Activated T-helper 2 cell treated with anti-CD3 and anti-CD28 coated beads, Interferon-gamma antibody, Interleukin-2, Interleukin-4, amounts not matched to agents 10 μg/mL and 5 μg/mL and 100 μg/mL, durations not matched to agents 14 hours and 24 hours and 36 hours (primary cell): ENCODE measurements around the gene IL1A. TPM values are rescaled to one million over a fixed set of nuclear protein-coding genes. Genes with fewer than 3 reads are reported as not detected.
A peak's percentile ranks its signal among the peaks of the same experiment; 100 is the strongest.

Source experiments
- DNase-seq: peaks from one replicate; pipeline ENCODE4 v3.0.0; 2021; ENCODE audit warnings: low spot score
- H3K27ac Mint-ChIP-seq: one replicate; pipeline ENCODE4 v1.8.0; 2021; ENCODE audit warnings: mixed read lengths
- H3K27me3 Mint-ChIP-seq: one replicate; pipeline ENCODE4 v1.8.0; 2021; ENCODE audit warnings: low read depth, mixed read lengths
- H3K36me3 Mint-ChIP-seq: one replicate; pipeline ENCODE4 v1.8.0; 2021; ENCODE audit warnings: low read depth, mixed read lengths
- H3K4me1 Mint-ChIP-seq: one replicate; pipeline ENCODE4 v1.8.0; 2021; ENCODE audit warnings: low read depth, mixed read lengths
- H3K4me3 Mint-ChIP-seq: one replicate; pipeline ENCODE4 v1.8.0; 2021; ENCODE audit warnings: low read depth, mild to moderate bottlenecking, moderate library complexity, mixed read lengths
- H3K9me3 Mint-ChIP-seq: one replicate; pipeline ENCODE4 v1.8.0; 2021; ENCODE audit warnings: mixed read lengths
- intact Hi-C: fragments of 100-400 bp; cut with micrococcal nuclease; formaldehyde crosslinking; loops from one replicate; pipeline ENCODE4 v1.15.1; 2023
- total RNA-seq: library from RNA; stranded (reverse); gene quantifications from 2 replicates; pipeline ENCODE4 v1.2.3, GENCODE V29; 2022

Gene IL1A
- total RNA-seq, 1 donor from 2014 or later: 7.0 TPM

GRCh38 chr2:112733871-112734270 is 50.4 kb downstream of the IL1A start:
- DNase-seq: no peak
- peaks cover 20% of the 10 kb centered on the region for H3K4me1 Mint-ChIP-seq
- H3K27me3 Mint-ChIP-seq: no peaks in the 10 kb centered on the region
- no peak overlapping the region for H3K27ac Mint-ChIP-seq
- H3K4me3 Mint-ChIP-seq: no peak overlapping the region
- peaks cover 23% of the 10 kb centered on the region for H3K36me3 Mint-ChIP-seq
- H3K9me3 Mint-ChIP-seq: no peaks in the 10 kb centered on the region
- intact Hi-C loops: no loop called here

GRCh38 chr2:112733456-112733855 is 50.8 kb downstream of the IL1A start:
- H3K9me3 Mint-ChIP-seq: no peaks in the 10 kb centered on the region
- H3K4me3 Mint-ChIP-seq: no peak overlapping the region
- no peak for DNase-seq
- peaks cover 20% of the 10 kb centered on the region for H3K36me3 Mint-ChIP-seq
- H3K27ac Mint-ChIP-seq: no peak overlapping the region
- H3K4me1 Mint-ChIP-seq: peaks cover 23% of the 10 kb centered on the region
- no peaks in the 10 kb centered on the region for H3K27me3 Mint-ChIP-seq
- intact Hi-C loops: no loop called here

- Mint-ChIP-seq H3K9me3 (no peaks in the 10 kb centered on the region), H3K4me3 (no peak overlapping the region), H3K27me3 (no peaks in the 10 kb centered on the region), H3K27ac (no peak overlapping the region), H3K36me3 (peaks cover 2% of the 10 kb centered on the region), H3K4me1 (peaks cover 34% of the 10 kb centered on the region)
- DNase-seq: no peak
- intact Hi-C loops: no loop called here
These were observed 52.8 kb downstream of the IL1A start for GRCh38 chr2:112731479-112731878.

GRCh38 chr2:112730791-112731190 is 53.5 kb downstream of the IL1A start:
- no peak for DNase-seq
- Mint-ChIP-seq H3K4me1 (peaks cover 35% of the 10 kb centered on the region), H3K36me3 (no peaks in the 10 kb centered on the region), H3K27ac (no peak overlapping the region), H3K27me3 (no peaks in the 10 kb centered on the region), H3K9me3 (no peaks in the 10 kb centered on the region), H3K4me3 (no peak overlapping the region)
- intact Hi-C loops: no loop called here

GRCh38 chr2:112730216-112730615 is 54.1 kb downstream of the IL1A start:
- no peak overlapping the region for H3K27ac Mint-ChIP-seq
- H3K4me1 Mint-ChIP-seq: peaks cover 32% of the 10 kb centered on the region
- H3K27me3 Mint-ChIP-seq: no peaks in the 10 kb centered on the region
- H3K9me3 Mint-ChIP-seq: no peaks in the 10 kb centered on the region
- intact Hi-C loops: no loop called here
- H3K4me3 Mint-ChIP-seq: no peak overlapping the region
- no peak for DNase-seq
- H3K36me3 Mint-ChIP-seq: no peaks in the 10 kb centered on the region

- H3K27me3 Mint-ChIP-seq: no peaks in the 10 kb centered on the region
- DNase-seq: peak; percentile 7
- H3K27ac Mint-ChIP-seq: no peak overlapping the region
- H3K36me3 Mint-ChIP-seq: no peaks in the 10 kb centered on the region
- intact Hi-C loops: loop anchor here (10.0 kb wide), 1 partner anchor 244 kb away; the partner anchor contains the start of gene TTL
- peaks cover 34% of the 10 kb centered on the region for H3K4me1 Mint-ChIP-seq
- no peaks in the 10 kb centered on the region for H3K9me3 Mint-ChIP-seq
- no peak overlapping the region for H3K4me3 Mint-ChIP-seq
These were observed 55.7 kb downstream of the IL1A start for GRCh38 chr2:112728378-112729175.

GRCh38 chr2:112728029-112728362 is 56.3 kb downstream of the IL1A start:
- Mint-ChIP-seq H3K4me3 (no peak overlapping the region), H3K36me3 (no peaks in the 10 kb centered on the region), H3K27ac (no peak overlapping the region), H3K27me3 (no peaks in the 10 kb centered on the region), H3K9me3 (no peaks in the 10 kb centered on the region), H3K4me1 (peaks cover 35% of the 10 kb centered on the region)
- no peak for DNase-seq
- intact Hi-C loops: loop anchor here (10.0 kb wide), 1 partner anchor 243 kb away; the partner anchor contains the start of gene TTL

- no peak overlapping the region for H3K27ac Mint-ChIP-seq
- H3K36me3 Mint-ChIP-seq: no peaks in the 10 kb centered on the region
- peaks cover 33% of the 10 kb centered on the region for H3K4me1 Mint-ChIP-seq
- H3K27me3 Mint-ChIP-seq: peaks cover 1% of the 10 kb centered on the region
- no peaks in the 10 kb centered on the region for H3K9me3 Mint-ChIP-seq
- no peak overlapping the region for H3K4me3 Mint-ChIP-seq
- no peak for DNase-seq
- intact Hi-C loops: loop anchor here (2.0 to 10.0 kb wide), 2 partner anchors 35 to 243 kb away; partner anchors contain the start of gene TTL
These were observed 56.8 kb downstream of the IL1A start for GRCh38 chr2:112727276-112728028.

- DNase-seq: peak; percentile 83
- peaks cover 2% of the 10 kb centered on the region for H3K27me3 Mint-ChIP-seq
- intact Hi-C loops: loop anchor here (1.0 to 10.0 kb wide), 4 partner anchors 34 to 242 kb away; partner anchors contain the start of gene TTL
- no peaks in the 10 kb centered on the region for H3K9me3 Mint-ChIP-seq
- peaks cover 32% of the 10 kb centered on the region for H3K4me1 Mint-ChIP-seq
- no peak overlapping the region for H3K27ac Mint-ChIP-seq
- no peaks in the 10 kb centered on the region for H3K36me3 Mint-ChIP-seq
- H3K4me3 Mint-ChIP-seq: no peak overlapping the region
These were observed 57.7 kb downstream of the IL1A start for GRCh38 chr2:112726487-112727190.

GRCh38 chr2:112725545-112726457 is 58.5 kb downstream of the IL1A start:
- H3K4me3 Mint-ChIP-seq: no peak overlapping the region
- no peaks in the 10 kb centered on the region for H3K36me3 Mint-ChIP-seq
- H3K27ac Mint-ChIP-seq: no peak overlapping the region
- peaks cover 26% of the 10 kb centered on the region for H3K4me1 Mint-ChIP-seq
- no peak for DNase-seq
- H3K27me3 Mint-ChIP-seq: peaks cover 2% of the 10 kb centered on the region
- H3K9me3 Mint-ChIP-seq: no peaks in the 10 kb centered on the region
- intact Hi-C loops: loop anchor here (1.0 to 10.0 kb wide), 4 partner anchors 33 to 241 kb away; partner anchors contain the start of gene TTL

GRCh38 chr2:112724591-112725525 is 59.4 kb downstream of the IL1A start:
- Mint-ChIP-seq H3K27me3 (peaks cover 4% of the 10 kb centered on the region), H3K36me3 (no peaks in the 10 kb centered on the region), H3K4me1 (peaks cover 22% of the 10 kb centered on the region), H3K9me3 (no peaks in the 10 kb centered on the region), H3K4me3 (no peak overlapping the region), H3K27ac (no peak overlapping the region)
- DNase-seq: no peak
- intact Hi-C loops: loop anchor here (10.0 kb wide), 1 partner anchor 240 kb away; the partner anchor contains the start of gene TTL
